GM18868 (cell line): Measurements from ENCODE around the gene GALK2.
"Not testable (repeated sequence)": the region's sequence is repeated elsewhere in the genome, so short reads cannot be mapped to it uniquely, and the experiment has no call there.

ENCODE experiments used
- ATAC-seq: cut with Tn5 transposase; IDR thresholded peaks from one replicate; pipeline ENCODE4 v1.9.1; 2021; ENCODE audit warnings: mild to moderate bottlenecking, moderate library complexity; ENCODE audit not compliant: unreplicated experiment

The GALK2 gene

DNA sequence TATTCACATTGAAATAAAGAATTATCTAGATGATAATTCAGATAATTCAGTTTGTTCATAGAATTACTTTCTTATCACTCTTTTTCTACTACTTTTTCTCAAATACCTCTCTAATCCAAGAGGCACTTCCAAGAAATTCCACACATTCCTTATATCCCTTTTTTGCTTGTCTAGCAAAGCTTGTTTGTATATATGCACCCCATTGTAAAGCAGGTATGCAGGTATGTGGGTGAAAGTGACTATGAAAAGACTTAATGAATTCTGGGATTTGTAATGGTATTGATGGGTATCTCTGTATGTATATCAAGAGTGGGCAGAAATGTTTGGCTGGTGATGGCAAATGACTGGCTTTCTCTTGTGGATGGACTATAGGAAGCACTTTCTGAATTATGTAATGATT lies 158.9 kb downstream of the GALK2 start:
- ATAC-seq: no peak

DNA sequence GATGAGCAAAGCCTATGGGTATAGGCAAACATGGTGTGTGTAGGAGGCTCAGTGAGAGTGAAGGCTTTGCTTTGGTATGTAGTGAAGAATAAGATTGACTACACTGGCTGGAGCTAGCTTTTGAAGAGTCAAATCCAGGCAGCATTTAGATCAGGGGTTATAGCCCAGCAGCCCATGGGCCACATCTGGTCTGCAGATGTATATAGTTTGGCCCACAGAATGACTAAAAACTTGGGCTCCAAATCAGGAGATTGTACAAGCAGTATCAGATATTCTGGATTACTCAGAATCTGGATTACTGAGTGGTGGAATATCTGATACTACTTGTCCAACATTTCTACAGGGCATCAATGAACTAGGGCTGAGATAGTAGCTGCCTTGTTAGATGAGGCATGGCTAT lies 160.1 kb downstream of the GALK2 start:
- no peak for ATAC-seq

DNA sequence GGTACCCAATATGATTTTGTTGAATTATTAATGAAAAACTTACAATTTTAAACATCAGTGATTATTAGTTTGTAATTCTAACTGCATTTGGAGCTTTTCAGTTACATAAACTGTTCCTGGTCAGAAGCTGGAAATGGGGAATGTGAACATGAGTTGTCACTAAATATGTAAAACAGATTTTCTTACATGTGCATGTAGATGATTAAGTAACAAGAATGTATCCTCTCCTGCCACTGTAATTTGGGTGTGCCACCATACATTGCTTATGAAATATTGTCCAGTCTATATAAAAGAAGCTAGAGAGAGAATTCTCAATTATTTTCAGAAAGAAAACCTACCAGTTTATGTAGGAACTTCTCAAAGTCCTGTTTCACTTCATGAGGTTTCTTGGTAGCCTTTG lies 161.4 kb downstream of the GALK2 start:
- no peak for ATAC-seq

DNA sequence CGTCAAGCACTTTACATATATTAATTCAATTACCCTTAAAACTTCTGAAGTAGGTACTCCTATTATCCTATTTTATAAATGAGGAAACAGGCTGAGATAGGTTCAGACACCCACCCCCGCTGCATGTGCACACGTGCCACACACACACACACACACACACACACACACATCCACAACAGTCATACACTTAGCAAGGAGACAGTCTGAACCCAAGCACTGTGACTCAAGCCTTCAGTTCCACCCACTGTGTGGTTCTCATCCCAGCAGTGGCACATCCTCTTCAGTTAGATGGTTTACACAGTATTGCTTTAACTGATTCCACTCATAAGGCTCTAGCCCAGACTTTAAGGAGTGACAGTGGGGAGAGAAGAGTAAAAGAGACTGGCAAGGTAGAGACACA lies 161.9 kb downstream of the GALK2 start:
- no peak for ATAC-seq

DNA sequence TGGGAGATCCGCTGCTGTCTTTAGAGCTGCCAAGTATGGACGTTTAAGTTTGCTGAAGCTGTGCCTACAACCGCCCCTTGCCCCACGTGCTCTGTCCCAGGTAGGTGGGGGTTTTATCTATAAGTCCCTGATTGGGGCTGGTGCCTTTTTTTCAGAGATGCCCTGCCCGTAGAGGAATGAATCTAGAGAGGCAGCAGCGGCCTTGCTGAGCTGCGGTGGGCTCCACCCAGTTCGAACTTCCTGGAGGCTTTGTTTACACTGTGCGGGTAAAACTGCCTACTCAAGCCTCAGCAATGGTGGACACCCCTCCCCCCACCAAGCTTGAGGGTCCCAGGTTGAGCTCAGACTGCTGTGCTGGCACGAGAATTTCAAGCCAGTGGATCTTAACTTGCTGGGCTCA lies 169.6 kb downstream of the GALK2 start:
- ATAC-seq: no peak

DNA sequence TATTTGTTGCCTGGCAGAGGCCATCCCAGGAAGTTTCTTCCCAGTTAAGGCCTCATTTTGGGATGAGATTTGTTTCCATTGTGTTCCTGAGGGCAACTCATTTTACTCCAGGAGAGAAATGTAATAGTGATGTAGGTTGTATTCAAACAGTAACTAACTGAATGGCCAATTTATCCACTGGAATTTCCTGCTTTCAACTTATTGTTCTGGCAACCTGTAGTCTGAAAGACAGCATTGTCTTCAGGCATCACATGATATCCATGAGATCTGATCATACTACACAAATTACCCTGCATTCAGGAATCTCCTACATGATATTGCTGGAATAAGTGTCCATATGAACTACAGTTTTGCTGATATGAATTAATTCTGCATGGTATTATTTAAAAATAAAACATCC lies 173.5 kb downstream of the GALK2 start:
- no peak for ATAC-seq

DNA sequence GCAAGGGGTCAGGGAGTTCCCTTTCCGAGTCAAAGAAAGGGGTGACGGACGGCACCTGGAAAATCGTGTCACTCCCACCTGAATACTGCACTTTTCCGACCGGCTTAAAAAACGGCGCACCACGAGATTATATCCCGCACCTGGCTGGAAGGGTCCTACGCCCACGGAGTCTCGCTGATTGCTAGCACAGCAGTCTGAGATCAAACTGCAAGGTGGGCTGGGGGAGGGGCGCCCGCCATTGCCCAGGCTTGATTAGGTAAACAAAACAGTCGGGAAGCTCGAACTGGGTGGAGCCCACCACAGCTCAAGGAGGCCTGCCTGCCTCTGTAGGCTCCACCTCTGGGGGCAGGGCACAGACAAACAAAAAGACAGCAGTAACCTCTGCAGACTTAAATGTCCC lies 184.4 kb downstream of the GALK2 start:
- ATAC-seq: not testable (repeated sequence)

DNA sequence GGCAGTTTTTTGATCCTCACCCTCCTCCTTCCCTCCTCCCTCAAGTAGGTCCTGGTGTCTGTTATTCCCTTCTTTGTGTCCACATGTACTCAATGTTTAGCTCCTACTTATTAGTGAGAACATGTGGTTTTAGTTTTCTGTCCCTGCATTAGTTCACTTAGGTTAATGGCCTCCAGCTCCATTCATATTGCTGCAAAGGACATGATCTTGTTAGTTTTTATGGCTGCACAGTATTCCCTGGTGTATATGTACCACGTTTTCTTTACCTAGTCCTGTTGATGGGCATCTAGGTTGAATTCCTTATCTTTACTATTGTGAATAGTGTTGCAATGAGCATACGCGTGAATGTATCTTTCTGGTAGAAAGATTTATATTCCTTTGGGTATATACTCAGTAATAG lies 191.3 kb downstream of the GALK2 start:
- no peak for ATAC-seq

DNA sequence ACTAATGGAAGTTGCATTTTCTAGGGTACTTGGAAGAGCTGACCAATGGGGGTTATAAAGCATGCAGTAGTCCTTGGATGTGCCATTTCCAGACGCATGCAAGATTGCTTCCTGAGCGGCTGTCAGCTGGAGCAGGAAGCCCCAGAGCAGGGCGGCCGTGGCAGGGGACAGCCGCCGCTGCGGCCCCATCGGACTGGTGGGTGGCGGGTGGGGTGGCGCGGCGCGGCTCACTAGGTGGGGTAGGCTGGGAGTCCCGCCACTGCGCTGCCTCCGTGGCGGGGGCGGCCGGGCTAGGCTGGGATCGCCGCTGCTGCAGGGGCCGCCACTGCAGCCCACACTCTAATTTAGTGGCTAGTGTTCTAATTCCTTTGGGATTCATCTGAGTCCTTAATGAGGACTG lies 196.4 kb downstream of the GALK2 start:
- ATAC-seq: no peak

DNA sequence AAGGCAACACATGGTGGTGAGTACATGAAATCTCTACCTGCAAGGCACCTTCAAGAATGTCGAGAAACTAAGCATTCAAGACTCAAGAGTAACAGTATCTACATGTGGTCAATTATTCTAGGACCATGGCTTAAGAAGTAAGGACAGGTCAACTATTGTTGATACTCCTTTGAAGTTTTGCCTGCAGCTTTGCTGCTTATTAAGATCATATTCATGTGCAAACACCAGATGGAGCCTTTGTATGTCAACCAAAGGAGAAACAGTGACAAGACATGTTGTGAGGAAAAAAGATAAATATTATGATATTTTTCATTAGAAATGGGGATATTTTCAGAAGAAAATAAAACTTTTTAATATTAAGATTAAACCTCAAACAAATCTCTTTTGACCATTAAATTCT lies 200.7 kb downstream of the GALK2 start:
- ATAC-seq: no peak

DNA sequence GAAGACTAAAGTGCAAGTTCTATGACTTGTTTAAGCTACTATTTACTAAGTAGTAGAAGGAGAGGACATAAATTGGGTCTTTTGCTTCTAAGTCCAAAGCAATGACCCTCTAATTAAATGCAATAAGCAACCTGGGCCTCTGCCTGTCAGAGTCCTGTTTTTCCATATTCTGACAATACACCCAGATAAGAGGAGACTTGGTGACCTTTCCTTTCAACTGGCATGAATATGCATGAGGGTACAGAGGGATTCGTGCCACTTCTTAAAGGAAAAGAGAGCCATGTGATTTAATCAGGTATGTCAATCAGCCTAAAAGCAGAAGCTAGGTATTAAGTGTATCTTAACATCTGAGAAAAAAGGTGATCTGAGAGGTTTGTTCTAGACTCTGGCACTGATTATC lies 202.3 kb downstream of the GALK2 start:
- no peak for ATAC-seq

DNA sequence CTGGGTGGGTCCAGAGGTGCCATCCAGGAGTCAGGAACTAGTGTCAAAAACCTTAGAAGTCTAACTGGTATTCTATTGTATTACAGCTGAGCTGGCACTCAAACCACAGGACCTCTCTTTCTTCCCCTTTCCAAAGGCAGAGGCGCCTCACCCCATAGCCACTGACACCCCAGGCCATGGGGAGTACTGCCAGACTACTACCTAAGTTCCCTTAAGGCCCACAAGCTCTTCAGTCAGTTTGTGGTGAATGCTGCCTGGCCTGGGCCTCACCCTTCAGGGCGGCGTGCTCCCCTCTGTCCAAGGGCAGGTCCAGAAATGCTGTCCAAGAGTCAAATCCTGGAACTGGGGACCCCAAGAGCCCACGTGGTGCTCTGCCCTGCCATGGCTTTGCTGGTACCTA lies 209.9 kb downstream of the GALK2 start:
- no peak for ATAC-seq

DNA sequence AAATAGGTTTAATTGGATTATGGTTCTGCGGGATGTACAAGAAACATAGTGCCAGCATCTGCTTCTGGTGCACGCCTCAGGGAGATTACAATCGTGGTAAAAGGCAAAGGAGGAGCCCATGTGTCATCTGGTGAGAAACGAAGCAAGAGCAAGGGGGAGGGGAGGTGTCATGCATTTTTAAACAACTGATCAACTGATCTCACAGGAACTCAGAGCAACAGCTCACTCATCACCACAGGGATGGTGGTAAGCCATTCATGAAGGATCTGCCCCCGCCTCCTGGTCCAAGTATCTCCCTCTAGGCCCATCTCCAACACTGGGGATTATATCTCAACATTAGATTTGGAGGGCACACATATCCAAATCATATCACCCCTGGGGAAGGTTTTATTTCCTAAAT lies 210.9 kb downstream of the GALK2 start:
- no peak for ATAC-seq
